Measurements from ENCODE around the gene KRT6A.

The KRT6A gene

GRCh38 chr12:52474212-52474611 lies 18.8 kb downstream of the KRT6A start:
- no peak for TF ChIP-seq CTCF (IDR thresholded peaks at IDR 0.05; ENCODE audit: extremely low read depth, missing control alignments)
- DNase-seq (ENCODE audit: low spot score), result no peak

- DNase-seq (ENCODE audit: low spot score), result no peak
- TF ChIP-seq CTCF (IDR thresholded peaks at IDR 0.05; ENCODE audit: extremely low read depth, missing control alignments), result no peak
Observed at GRCh38 chr12:52473768-52474167, 19.3 kb downstream of the KRT6A start, which contains the start of gene KRT6C. TSS of gene KRT6C (minus strand) at chr12:52473805. CDS start at chr12:52473737, 68 bp downstream.

- TF ChIP-seq CTCF (IDR thresholded peaks at IDR 0.05; ENCODE audit: extremely low read depth, missing control alignments), result no peak
- DNase-seq (ENCODE audit: low spot score), result no peak
Observed at GRCh38 chr12:52469853-52470252, 23.2 kb downstream of the KRT6A start.

- no peak for TF ChIP-seq CTCF (IDR thresholded peaks at IDR 0.05; ENCODE audit: extremely low read depth, missing control alignments)
- DNase-seq (ENCODE audit: low spot score), result no peak
Observed at GRCh38 chr12:52464897-52465296, 28.2 kb downstream of the KRT6A start.

- no peak for TF ChIP-seq CTCF (IDR thresholded peaks at IDR 0.05; ENCODE audit: extremely low read depth, missing control alignments)
- DNase-seq (ENCODE audit: low spot score), result no peak
Observed at GRCh38 chr12:52461693-52462092, 31.4 kb downstream of the KRT6A start.

GRCh38 chr12:52458861-52459260 lies 34.2 kb downstream of the KRT6A start:
- DNase-seq (ENCODE audit: low spot score), result no peak
- no peak for TF ChIP-seq CTCF (IDR thresholded peaks at IDR 0.05; ENCODE audit: extremely low read depth, missing control alignments)

- no peak for DNase-seq (ENCODE audit: low spot score)
- no peak for TF ChIP-seq CTCF (IDR thresholded peaks at IDR 0.05; ENCODE audit: extremely low read depth, missing control alignments)
Observed at GRCh38 chr12:52455821-52456220, 37.2 kb downstream of the KRT6A start.
